ENCODE results near the gene PFKP. TPM values are rescaled to one million over a fixed set of nuclear protein-coding genes. Genes with fewer than 3 reads are reported as not detected.

Gene PFKP
- polyA plus RNA-seq, 2 of the 4 experiments (the other 2 are of a cell fraction), result 164 to 279 TPM

- Histone ChIP-seq H3K27ac (no peak overlapping the region), H3K4me1 (no peaks in the 10 kb centered on the region), H3K9me3 (no peaks in the 10 kb centered on the region), H3K4me2 (no peak overlapping the region), H3K4me3 (no peak overlapping the region)
- no peak for DNase-seq (ENCODE audit: low read depth in 1 of 2, low spot score in 1 of 2)
- ChIA-PET POLR2A (interaction anchor here (2.6 kb wide), 1 partner anchor 22 kb away, joined by 7 read pairs; the partner anchor contains the start of gene PITRM1), CTCF (no interaction called here)
- ATAC-seq, result peak in 1 of 2 experiments; percentile 25; a peak in 2 of 6 replicates
- TF ChIP-seq FOSB (CRISPR knock-in tag; IDR thresholded peaks at IDR 0.05), result no peak
- no peak for TF ChIP-seq HOXB13 (CRISPR knock-in tag; IDR thresholded peaks at IDR 0.05; ENCODE audit: low read depth)
- WGBS (ENCODE audit: missing lambda C conversion rate), result 93% methylated on average over 13 of the region's 13 CpGs
- no peak for FAIRE-seq
Measured at GRCh38 chr10:3150366-3150765, 83.0 kb downstream of the PFKP start.

DNA sequence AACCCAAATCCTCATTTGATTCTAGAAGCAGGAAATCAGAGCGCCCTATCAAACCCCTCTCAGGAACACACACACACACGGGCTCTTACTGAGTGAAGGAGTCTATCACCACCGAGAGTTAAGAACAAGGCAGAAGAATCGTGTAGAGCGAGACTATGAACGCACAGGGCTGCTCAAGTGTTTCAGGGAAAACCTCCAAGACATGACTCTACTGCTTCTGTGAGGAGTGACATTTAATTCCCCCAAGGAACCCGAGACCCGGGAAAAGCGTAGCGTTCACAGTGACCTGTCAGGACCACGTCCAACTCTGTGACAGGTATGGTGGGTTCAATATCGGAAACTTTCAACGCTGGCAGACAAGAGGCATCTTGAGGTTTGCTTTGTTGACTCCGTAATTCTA is 83.6 kb downstream of the PFKP start:
- no peaks in the 10 kb centered on the region for H3K4me1 ChIP-seq
- no peak overlapping the region for H3K4me2 ChIP-seq
- H3K9me3 ChIP-seq, result no peaks in the 10 kb centered on the region
- H3K27ac ChIP-seq, result no peak overlapping the region
- no peak for TF ChIP-seq CHD4 (IDR thresholded peaks at IDR 0.05; ENCODE audit: borderline replicate concordance)
- no peak for TF ChIP-seq NPAS2 (CRISPR knock-in tag; IDR thresholded peaks at IDR 0.05; ENCODE audit: borderline replicate concordance)
- POLR2A ChIA-PET, result no interaction called here
- FAIRE-seq, result no peak
- no peak for ATAC-seq
- no peak overlapping the region for H3K4me3 ChIP-seq
- CTCF ChIA-PET, result no interaction called here
- WGBS (ENCODE audit: missing lambda C conversion rate), result 89% methylated on average over 14 of the region's 14 CpGs
- DNase-seq (ENCODE audit: low read depth in 1 of 2, low spot score in 1 of 2), result no peak

DNA sequence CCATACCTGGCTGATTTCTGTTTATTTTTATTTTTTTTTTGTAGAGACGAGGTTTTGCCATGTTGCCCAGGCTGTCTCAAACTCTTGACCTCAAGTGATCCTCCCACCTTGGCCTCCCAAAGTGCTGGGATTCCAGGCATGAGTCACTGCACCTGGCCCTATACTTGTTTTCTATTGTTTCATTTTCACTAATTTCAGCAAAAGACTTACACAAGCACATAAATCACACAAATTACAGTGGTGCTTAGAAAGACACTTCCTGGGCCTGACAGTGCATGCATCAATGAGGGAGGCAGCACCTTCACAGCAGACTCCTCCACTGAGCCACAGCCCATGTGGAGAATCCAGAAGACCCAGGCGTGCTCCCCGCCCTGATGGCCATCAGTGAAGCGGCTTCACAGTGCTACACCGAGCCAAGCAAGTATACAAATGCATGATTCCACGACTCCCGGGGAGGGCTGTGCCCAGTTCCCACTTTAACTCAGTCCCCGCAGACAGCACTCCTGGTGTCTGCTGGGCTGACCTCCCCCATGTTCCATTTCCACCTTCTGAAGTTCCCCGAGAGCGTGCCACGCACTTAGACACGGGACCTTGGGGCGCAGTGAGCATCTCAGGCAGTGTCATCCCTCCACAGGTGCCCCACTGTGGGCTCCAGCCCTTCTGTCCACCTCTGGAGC is 84.7 kb downstream of the PFKP start:
- TF ChIP-seq CBX2 (IDR thresholded peaks at IDR 0.05; ENCODE audit: borderline replicate concordance, low read depth) (no peak), RFX5 (IDR thresholded peaks at IDR 0.05) (no peak), FOXS1 (CRISPR knock-in tag; IDR thresholded peaks at IDR 0.05) (no peak), RNF2 (IDR thresholded peaks at IDR 0.05; ENCODE audit: borderline replicate concordance, low read depth) (no peak), RAD21 (conservative IDR thresholded peaks at IDR 0.05 in 1 of 2, IDR thresholded peaks at IDR 0.05 in 1 of 2) (no peak)
- TF ChIP-seq, protein P1, sequence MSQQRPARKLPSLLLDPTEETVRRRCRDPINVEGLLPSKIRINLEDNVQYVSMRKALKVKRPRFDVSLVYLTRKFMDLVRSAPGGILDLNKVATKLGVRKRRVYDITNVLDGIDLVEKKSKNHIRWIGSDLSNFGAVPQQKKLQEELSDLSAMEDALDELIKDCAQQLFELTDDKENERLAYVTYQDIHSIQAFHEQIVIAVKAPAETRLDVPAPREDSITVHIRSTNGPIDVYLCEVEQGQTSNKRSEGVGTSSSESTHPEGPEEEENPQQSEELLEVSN (IDR thresholded peaks at IDR 0.05; ENCODE audit: borderline replicate concordance, low read depth), result no peak
- TF ChIP-seq, protein P2, sequence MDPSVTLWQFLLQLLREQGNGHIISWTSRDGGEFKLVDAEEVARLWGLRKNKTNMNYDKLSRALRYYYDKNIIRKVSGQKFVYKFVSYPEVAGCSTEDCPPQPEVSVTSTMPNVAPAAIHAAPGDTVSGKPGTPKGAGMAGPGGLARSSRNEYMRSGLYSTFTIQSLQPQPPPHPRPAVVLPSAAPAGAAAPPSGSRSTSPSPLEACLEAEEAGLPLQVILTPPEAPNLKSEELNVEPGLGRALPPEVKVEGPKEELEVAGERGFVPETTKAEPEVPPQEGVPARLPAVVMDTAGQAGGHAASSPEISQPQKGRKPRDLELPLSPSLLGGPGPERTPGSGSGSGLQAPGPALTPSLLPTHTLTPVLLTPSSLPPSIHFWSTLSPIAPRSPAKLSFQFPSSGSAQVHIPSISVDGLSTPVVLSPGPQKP (IDR thresholded peaks at IDR 0.05; ENCODE audit: low read depth, low read length), result no peak
- TF ChIP-seq, protein P3, sequence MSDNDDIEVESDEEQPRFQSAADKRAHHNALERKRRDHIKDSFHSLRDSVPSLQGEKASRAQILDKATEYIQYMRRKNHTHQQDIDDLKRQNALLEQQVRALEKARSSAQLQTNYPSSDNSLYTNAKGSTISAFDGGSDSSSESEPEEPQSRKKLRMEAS (IDR thresholded peaks at IDR 0.05), result no peak
- 91% methylated on average over 13 of the region's 13 CpGs for WGBS (ENCODE audit: missing lambda C conversion rate)
- FAIRE-seq (no peak), DNase-seq (ENCODE audit: low read depth in 1 of 2, low spot score in 1 of 2) (no peak), ATAC-seq (no peak; a peak in 2 of 6 replicates)
- Histone ChIP-seq H3K9me3 (no peaks in the 10 kb centered on the region), H3K4me2 (no peak overlapping the region), H3K27ac (no peak overlapping the region), H3K4me3 (no peak overlapping the region), H3K4me1 (no peaks in the 10 kb centered on the region)
- ChIA-PET POLR2A (no interaction called here), CTCF (interaction anchor here (1.1 to 2.4 kb wide), 2 partner anchors 12 kb away, joined by 3 to 16 read pairs; no protein-coding TSS in a partner anchor)

GRCh38 chr10:3152566-3152935 is 85.2 kb downstream of the PFKP start:
- no peaks in the 10 kb centered on the region for H3K9me3 ChIP-seq
- 85% methylated on average over 9 of the region's 9 CpGs for WGBS (ENCODE audit: missing lambda C conversion rate)
- no peak overlapping the region for H3K27ac ChIP-seq
- DNase-seq (ENCODE audit: low read depth in 1 of 2, low spot score in 1 of 2), result no peak
- ChIA-PET CTCF (interaction anchor here (1.1 to 2.4 kb wide), 4 partner anchors 11 to 38 kb away, joined by 3 to 16 read pairs (median 3); no protein-coding TSS in a partner anchor), POLR2A (interaction anchor here (2.1 kb wide), 1 partner anchor 20 kb away, joined by 10 read pairs; the partner anchor contains the start of gene PITRM1)
- ATAC-seq, result no peak; a peak in 1 of 6 replicates
- H3K4me2 ChIP-seq, result no peak overlapping the region
- no peaks in the 10 kb centered on the region for H3K4me1 ChIP-seq
- FAIRE-seq, result no peak
- TF ChIP-seq ZSCAN20 (CRISPR knock-in tag; IDR thresholded peaks at IDR 0.05) (no peak), TP53 (CRISPR knock-in tag; IDR thresholded peaks at IDR 0.05) (no peak), GATA3 (IDR thresholded peaks at IDR 0.05; ENCODE audit: borderline replicate concordance) (no peak), RCOR1 (IDR thresholded peaks at IDR 0.05; ENCODE audit: low read depth, low read length) (no peak), FOSB (CRISPR knock-in tag; IDR thresholded peaks at IDR 0.05) (no peak), CHD2 (IDR thresholded peaks at IDR 0.05; ENCODE audit: low read length, partially characterized antibody) (no peak)
- TF ChIP-seq, protein P1 (IDR thresholded peaks at IDR 0.05; ENCODE audit: borderline replicate concordance, low read depth), result no peak
- H3K4me3 ChIP-seq, result no peak overlapping the region

Data from A549 (cell line).